ENCODE measurements around the gene GPR107.

DNA sequence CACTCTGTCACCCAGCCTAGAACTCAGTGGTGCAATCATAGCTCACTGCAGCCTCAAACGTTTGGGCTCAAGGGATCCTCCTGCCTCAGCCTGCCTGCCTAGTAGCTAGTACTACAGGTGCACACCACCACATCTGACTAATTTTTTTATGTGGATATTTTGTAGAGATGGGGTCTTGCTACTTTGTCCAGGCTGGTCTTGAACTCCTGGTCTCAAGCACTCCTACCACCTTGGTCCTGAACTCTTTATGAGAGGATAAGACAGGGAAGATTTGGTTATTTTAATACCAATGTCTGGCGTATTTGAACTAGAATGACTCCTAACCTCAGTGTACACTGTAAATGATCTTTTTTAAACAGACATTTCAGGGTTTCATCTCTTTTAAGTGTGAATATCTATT lies 9.0 kb downstream of the GPR107 start:
- TF ChIP-seq EZH2 (IDR thresholded peaks at IDR 0.05; ENCODE audit: insufficient read depth, poor library complexity, severe bottlenecking) = no peak
- no peak for TF ChIP-seq EZH2phosphoT487 (IDR thresholded peaks at IDR 0.05; ENCODE audit: insufficient read depth, low read depth)

Measured in GM23248 (cell line).